Measurements from ENCODE around the gene KDR. TPM values are rescaled to one million over a fixed set of nuclear protein-coding genes. Genes with fewer than 3 reads are reported as not detected.

The KDR gene
- total and polyA plus RNA-seq, 2 donors (not counting 1 experiment from before 2014, with no cell fraction given): not detected

DNA sequence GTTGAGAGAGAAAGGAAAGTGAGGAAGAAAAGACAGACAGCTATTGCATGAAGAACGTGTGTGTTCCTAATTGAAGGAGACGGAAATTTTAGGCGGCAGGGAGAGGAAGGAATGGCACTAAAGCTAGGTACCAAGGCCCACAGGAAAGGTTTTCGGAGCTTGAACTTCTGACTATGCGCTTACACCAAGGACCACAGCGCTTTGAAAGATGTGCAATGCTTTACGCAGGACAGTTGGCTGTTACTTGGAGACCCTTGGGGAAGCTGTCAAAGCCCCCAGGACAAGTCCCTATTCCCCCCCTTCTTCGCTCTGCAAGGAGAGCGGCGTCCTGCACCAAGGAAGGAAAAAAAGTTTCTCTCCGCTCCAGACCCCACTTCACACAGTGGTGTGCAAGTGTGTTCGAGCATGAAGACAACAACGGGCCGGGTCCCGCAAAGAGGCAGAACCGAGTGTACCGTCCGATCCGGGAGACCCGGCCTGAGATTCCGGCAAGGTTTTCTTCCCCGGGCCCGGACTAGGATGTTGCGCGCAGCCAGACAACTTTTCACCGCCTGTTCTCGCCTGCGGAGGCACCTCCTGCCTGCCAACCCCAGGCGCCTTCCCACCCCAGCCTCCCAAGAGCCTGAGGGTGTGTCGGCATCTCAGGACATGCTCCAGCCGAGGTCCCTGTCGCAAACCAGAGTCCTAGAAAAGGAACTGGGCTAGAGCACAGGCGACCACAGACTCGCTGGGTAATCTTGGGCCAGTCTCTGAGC, 896 bp downstream of the KDR start:
- Histone ChIP-seq H3K4me3 (ENCODE audit: control extremely low read depth in 1 of 5, extremely low read depth in 1 of 5, insufficient read depth in 1 of 5, low read depth in 2 of 5, low read length in 4 of 5) (no peak overlapping the region), H3K4me2 (replicated peaks; ENCODE audit: low read depth, low read length, poor library complexity, severe bottlenecking) (no peak overlapping the region), H3K4me1 (ENCODE audit: control insufficient read depth in 2 of 2, insufficient read depth in 2 of 2, low read length in 2 of 2) (no peaks in the 10 kb centered on the region), H4K20me1 (ENCODE audit: control insufficient read depth, insufficient read depth, low read length, poor library complexity, severe bottlenecking) (no peaks in the 10 kb centered on the region), H3K9me3 (ENCODE audit: control extremely low read depth in 1 of 3, control insufficient read depth in 2 of 3, insufficient read depth in 1 of 3, low read length in 2 of 3) (peaks cover 0 to 9% (median 2%) of the 10 kb centered on the region in 3 donors), H3K36me3 (replicated peaks in 1 of 2; ENCODE audit: control extremely low read depth in 1 of 2, control insufficient read depth in 1 of 2, extremely low read depth in 1 of 2, insufficient read depth in 2 of 2, low read length in 1 of 2) (no peaks in the 10 kb centered on the region), H3K79me2 (ENCODE audit: control insufficient read depth, insufficient read depth, low read length) (no peaks in the 10 kb centered on the region), H3K9ac (ENCODE audit: low read length) (no peak overlapping the region), H2AFZ (ENCODE audit: insufficient read depth, low read depth, low read length, poor library complexity, severe bottlenecking) (no peak overlapping the region), H3K27me3 (replicated peaks in 1 of 4; ENCODE audit: control extremely low read depth in 1 of 4, control insufficient read depth in 3 of 4, insufficient read depth in 4 of 4, low read length in 3 of 4) (peaks cover 0 to 24% (median 6%) of the 10 kb centered on the region in 4 experiments), H3K27ac (ENCODE audit: low read length in 2 of 2) (no peak overlapping the region)
- ChIA-PET CTCF (no interaction called here), POLR2A (no interaction called here)
- 26% methylated on average over 30 of the region's 34 CpGs for WGBS (ENCODE audit: insufficient coverage)
- no peak overlapping the region for H3K4me3 Mint-ChIP-seq
- H3K27me3 Mint-ChIP-seq: peaks cover 28% of the 10 kb centered on the region
- H3K27ac Mint-ChIP-seq: no peak overlapping the region
- DNase-seq (no peak), ATAC-seq (ENCODE audit: low read depth) (no peak)
- peaks cover 4% of the 10 kb centered on the region for H3K4me1 Mint-ChIP-seq
- intact Hi-C loops (cut with micrococcal nuclease): no loop called here
- no peaks in the 10 kb centered on the region for H3K9me3 Mint-ChIP-seq (ENCODE audit: insufficient read depth)
- TF ChIP-seq EZH2 (IDR thresholded peaks at IDR 0.05; ENCODE audit: borderline replicate concordance, insufficient read depth, low read depth, low read length, poor library complexity, severe bottlenecking): no peak

GRCh38 chr4:55123791-55124190, 1.6 kb downstream of the KDR start:
- ChIA-PET POLR2A (no interaction called here), CTCF (no interaction called here)
- no peaks in the 10 kb centered on the region for H3K36me3 ChIP-seq (replicated peaks in 1 of 2; ENCODE audit: control extremely low read depth in 1 of 2, control insufficient read depth in 1 of 2, extremely low read depth in 1 of 2, insufficient read depth in 2 of 2, low read length in 1 of 2)
- H3K27ac ChIP-seq (ENCODE audit: low read length in 2 of 2): no peak overlapping the region
- H3K9ac ChIP-seq (ENCODE audit: low read length): no peak overlapping the region
- ATAC-seq (ENCODE audit: low read depth) (no peak), DNase-seq (no peak)
- intact Hi-C loops (cut with micrococcal nuclease): no loop called here
- no peaks in the 10 kb centered on the region for H3K9me3 Mint-ChIP-seq (ENCODE audit: insufficient read depth)
- TF ChIP-seq, protein P1, sequence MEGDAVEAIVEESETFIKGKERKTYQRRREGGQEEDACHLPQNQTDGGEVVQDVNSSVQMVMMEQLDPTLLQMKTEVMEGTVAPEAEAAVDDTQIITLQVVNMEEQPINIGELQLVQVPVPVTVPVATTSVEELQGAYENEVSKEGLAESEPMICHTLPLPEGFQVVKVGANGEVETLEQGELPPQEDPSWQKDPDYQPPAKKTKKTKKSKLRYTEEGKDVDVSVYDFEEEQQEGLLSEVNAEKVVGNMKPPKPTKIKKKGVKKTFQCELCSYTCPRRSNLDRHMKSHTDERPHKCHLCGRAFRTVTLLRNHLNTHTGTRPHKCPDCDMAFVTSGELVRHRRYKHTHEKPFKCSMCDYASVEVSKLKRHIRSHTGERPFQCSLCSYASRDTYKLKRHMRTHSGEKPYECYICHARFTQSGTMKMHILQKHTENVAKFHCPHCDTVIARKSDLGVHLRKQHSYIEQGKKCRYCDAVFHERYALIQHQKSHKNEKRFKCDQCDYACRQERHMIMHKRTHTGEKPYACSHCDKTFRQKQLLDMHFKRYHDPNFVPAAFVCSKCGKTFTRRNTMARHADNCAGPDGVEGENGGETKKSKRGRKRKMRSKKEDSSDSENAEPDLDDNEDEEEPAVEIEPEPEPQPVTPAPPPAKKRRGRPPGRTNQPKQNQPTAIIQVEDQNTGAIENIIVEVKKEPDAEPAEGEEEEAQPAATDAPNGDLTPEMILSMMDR (IDR thresholded peaks at IDR 0.05): no peak
- TF ChIP-seq EZH2 (IDR thresholded peaks at IDR 0.05; ENCODE audit: borderline replicate concordance, insufficient read depth, low read depth, low read length, poor library complexity, severe bottlenecking): no peak
- no peak overlapping the region for H3K4me2 ChIP-seq (replicated peaks; ENCODE audit: low read depth, low read length, poor library complexity, severe bottlenecking)
- no peaks in the 10 kb centered on the region for H3K4me1 ChIP-seq (ENCODE audit: control insufficient read depth in 2 of 2, insufficient read depth in 2 of 2, low read length in 2 of 2)
- peaks cover 0 to 24% (median 6%) of the 10 kb centered on the region in 4 experiments for H3K27me3 ChIP-seq (replicated peaks in 1 of 4; ENCODE audit: control extremely low read depth in 1 of 4, control insufficient read depth in 3 of 4, insufficient read depth in 4 of 4, low read length in 3 of 4)
- H3K9me3 ChIP-seq (ENCODE audit: control extremely low read depth in 1 of 3, control insufficient read depth in 2 of 3, insufficient read depth in 1 of 3, low read length in 2 of 3): peaks cover 0 to 9% (median 2%) of the 10 kb centered on the region in 3 donors
- H3K79me2 ChIP-seq (ENCODE audit: control insufficient read depth, insufficient read depth, low read length): no peaks in the 10 kb centered on the region
- no peak overlapping the region for H3K27ac Mint-ChIP-seq
- no peak overlapping the region for H3K4me3 Mint-ChIP-seq
- WGBS (ENCODE audit: insufficient coverage): 66% methylated on average over 2 of the region's 6 CpGs
- H3K27me3 Mint-ChIP-seq: peaks cover 30% of the 10 kb centered on the region
- no peak overlapping the region for H3K4me3 ChIP-seq (ENCODE audit: control extremely low read depth in 1 of 5, extremely low read depth in 1 of 5, insufficient read depth in 1 of 5, low read depth in 2 of 5, low read length in 4 of 5)
- no peaks in the 10 kb centered on the region for H4K20me1 ChIP-seq (ENCODE audit: control insufficient read depth, insufficient read depth, low read length, poor library complexity, severe bottlenecking)
- H3K4me1 Mint-ChIP-seq: peaks cover 4% of the 10 kb centered on the region
- no peak overlapping the region for H2AFZ ChIP-seq (ENCODE audit: insufficient read depth, low read depth, low read length, poor library complexity, severe bottlenecking)

Data from B cell (primary cell).